Stimulated activated CD8-positive, alpha-beta memory T cell treated with anti-CD3 and anti-CD28 coated beads, Interleukin-12 subunit alpha, Interleukin-12 subunit beta, amount 100 ng/mL, for 4 hours (primary cell): ENCODE measurements around the gene TBC1D19.
A peak's percentile ranks its signal among the peaks of the same experiment; 100 is the strongest.
"Not testable (repeated sequence)": the region's sequence is repeated elsewhere in the genome, so short reads cannot be mapped to it uniquely, and the experiment has no call there.

Experiments
- DNase-seq: peaks from one replicate; pipeline ENCODE4 v3.0.0-alpha.2; 2020; ENCODE audit warnings: low read depth

The TBC1D19 gene

GRCh38 chr4:26583865-26584652 is at the start of gene TBC1D19:
Gene TBC1D19 (plus strand): TSS chr4:26584084. CDS start chr4:26584194, 110 bp downstream.
- DNase-seq = peak; percentile 78

GRCh38 chr4:26542991-26543390 is 40.9 kb upstream of the TBC1D19 start:
- no peak for DNase-seq

- DNase-seq = no peak
These were observed 39.5 kb upstream of the TBC1D19 start for GRCh38 chr4:26544421-26544820.

- DNase-seq = not testable (repeated sequence)
These were observed 35.5 kb upstream of the TBC1D19 start for GRCh38 chr4:26548379-26548778.

- DNase-seq = no peak
These were observed 26.7 kb upstream of the TBC1D19 start for GRCh38 chr4:26557164-26557563.

- no peak for DNase-seq
These were observed 25.6 kb upstream of the TBC1D19 start for GRCh38 chr4:26558166-26558895.

- DNase-seq = no peak
These were observed 17.8 kb upstream of the TBC1D19 start for GRCh38 chr4:26566133-26566532.

GRCh38 chr4:26568446-26568994 is 15.4 kb upstream of the TBC1D19 start:
- no peak for DNase-seq

- no peak for DNase-seq
These were observed 13.3 kb upstream of the TBC1D19 start for GRCh38 chr4:26570596-26570995.

- no peak for DNase-seq
These were observed 10.5 kb upstream of the TBC1D19 start for GRCh38 chr4:26573389-26573794.

- no peak for DNase-seq
These were observed 9.3 kb upstream of the TBC1D19 start for GRCh38 chr4:26574563-26574962.

- DNase-seq = no peak
These were observed 7.6 kb upstream of the TBC1D19 start for GRCh38 chr4:26576231-26576739.

- no peak for DNase-seq
These were observed 6.8 kb upstream of the TBC1D19 start for GRCh38 chr4:26577066-26577465.

GRCh38 chr4:26579169-26579568 is 4.7 kb upstream of the TBC1D19 start:
- no peak for DNase-seq

GRCh38 chr4:26581341-26581740 is 2.5 kb upstream of the TBC1D19 start:
- DNase-seq = not testable (repeated sequence)

- no peak for DNase-seq
These were observed 383 bp upstream of the TBC1D19 start for GRCh38 chr4:26583538-26583864.

GRCh38 chr4:26584725-26585124 is 841 bp downstream of the TBC1D19 start:
- no peak for DNase-seq

GRCh38 chr4:26589705-26590104 is 5.8 kb downstream of the TBC1D19 start:
- no peak for DNase-seq

- no peak for DNase-seq
These were observed 6.8 kb downstream of the TBC1D19 start for GRCh38 chr4:26590639-26591038.

- DNase-seq = not testable (repeated sequence)
These were observed 9.7 kb downstream of the TBC1D19 start for GRCh38 chr4:26593557-26593956.

- DNase-seq = no peak
These were observed 10.5 kb downstream of the TBC1D19 start for GRCh38 chr4:26594371-26594770.

- DNase-seq = no peak
These were observed 10.9 kb downstream of the TBC1D19 start for GRCh38 chr4:26594778-26595177.

GRCh38 chr4:26596843-26597242 is 13.0 kb downstream of the TBC1D19 start:
- no peak for DNase-seq
